Loucy (cell line): ENCODE measurements around the gene ZNF396.

Experiments used
- CTCF ChIP-seq: fragments of 200-600 bp; sonication (generic); conservative IDR thresholded peaks from 2 replicates; pipeline ENCODE4 v1.5.1; 2014; ENCODE audit warnings: mild to moderate bottlenecking, antibody characterized with exemption, low read length
- EZH2phosphoT487 ChIP-seq: fragments of 200-600 bp; IDR thresholded peaks from 2 replicates; pipeline ENCODE4 v1.6.1; 2018; ENCODE audit warnings: antibody characterized with exemption, mild to moderate bottlenecking, moderate library complexity, borderline replicate concordance

- TF ChIP-seq CTCF (no peak), EZH2phosphoT487 (no peak)
Observed at GRCh38 chr18:35343488-35343935, 33.6 kb downstream of the ZNF396 start.
